CD4-positive, alpha-beta T cell treated with Interleukin-15 for 4 hours (primary cell): Measurements from ENCODE around the gene PRSS22.

Experiments
- DNase-seq: peaks from one replicate; pipeline ENCODE4 v3.0.0-alpha.2; 2020; ENCODE audit warnings: low spot score

PRSS22 gene

DNA sequence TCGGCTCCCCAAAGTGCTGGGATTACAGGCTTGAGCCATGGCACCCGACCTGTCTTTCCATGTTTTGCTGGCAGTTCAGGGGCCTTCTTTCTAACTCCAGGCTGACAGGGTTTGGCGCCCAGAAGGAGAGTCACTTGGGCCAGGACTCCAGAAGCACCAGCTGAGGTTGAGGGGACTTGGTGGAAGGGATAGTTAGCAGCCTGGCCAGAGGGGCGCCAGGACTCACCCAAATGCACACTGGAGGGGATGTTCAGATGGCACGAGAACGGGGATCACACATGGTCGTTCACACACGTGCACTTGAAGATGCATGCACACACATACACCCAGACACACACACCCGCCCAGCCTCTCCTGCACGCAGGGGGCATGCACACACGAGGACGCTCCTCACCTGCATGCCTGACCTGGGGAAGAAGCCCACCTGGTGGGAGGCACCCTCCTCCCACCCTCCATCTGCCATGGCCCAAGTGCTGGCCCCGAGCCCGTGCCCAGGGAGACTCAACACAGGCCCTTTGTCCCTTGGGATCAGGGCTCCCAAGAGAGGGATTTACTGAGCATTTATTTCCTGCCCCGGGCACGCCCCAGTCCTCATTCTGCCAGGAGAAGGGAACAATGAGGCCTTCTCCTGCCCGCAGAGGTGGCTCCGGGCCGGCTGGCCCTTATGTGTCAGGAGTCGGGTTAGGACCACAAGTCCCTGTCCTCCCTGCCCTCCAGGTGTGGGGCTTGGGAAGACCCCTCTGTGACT lies 43.2 kb downstream of the PRSS22 start:
- DNase-seq: no peak

DNA sequence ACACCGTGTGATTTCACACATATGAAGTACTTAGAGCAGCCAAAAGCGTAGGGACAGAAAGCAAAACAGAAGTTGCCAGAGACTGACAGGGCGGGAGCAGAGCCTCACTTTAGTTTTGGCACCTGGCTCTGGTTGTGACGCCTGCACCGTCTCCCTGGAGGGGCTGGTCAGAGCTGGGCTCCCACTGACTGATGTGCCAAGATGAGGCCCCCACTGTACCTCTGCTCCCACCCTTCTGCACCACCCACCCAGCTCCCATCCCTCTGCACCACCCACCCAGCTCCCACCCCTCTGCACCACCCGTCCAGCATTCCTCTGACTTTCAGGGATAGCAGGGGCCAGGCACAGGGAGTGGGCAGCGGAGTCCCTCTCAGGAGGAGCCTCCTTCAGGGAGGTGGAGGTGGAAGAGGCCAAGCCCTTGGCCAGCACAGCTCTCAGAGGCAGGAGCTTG lies 44.2 kb downstream of the PRSS22 start:
- no peak for DNase-seq

DNA sequence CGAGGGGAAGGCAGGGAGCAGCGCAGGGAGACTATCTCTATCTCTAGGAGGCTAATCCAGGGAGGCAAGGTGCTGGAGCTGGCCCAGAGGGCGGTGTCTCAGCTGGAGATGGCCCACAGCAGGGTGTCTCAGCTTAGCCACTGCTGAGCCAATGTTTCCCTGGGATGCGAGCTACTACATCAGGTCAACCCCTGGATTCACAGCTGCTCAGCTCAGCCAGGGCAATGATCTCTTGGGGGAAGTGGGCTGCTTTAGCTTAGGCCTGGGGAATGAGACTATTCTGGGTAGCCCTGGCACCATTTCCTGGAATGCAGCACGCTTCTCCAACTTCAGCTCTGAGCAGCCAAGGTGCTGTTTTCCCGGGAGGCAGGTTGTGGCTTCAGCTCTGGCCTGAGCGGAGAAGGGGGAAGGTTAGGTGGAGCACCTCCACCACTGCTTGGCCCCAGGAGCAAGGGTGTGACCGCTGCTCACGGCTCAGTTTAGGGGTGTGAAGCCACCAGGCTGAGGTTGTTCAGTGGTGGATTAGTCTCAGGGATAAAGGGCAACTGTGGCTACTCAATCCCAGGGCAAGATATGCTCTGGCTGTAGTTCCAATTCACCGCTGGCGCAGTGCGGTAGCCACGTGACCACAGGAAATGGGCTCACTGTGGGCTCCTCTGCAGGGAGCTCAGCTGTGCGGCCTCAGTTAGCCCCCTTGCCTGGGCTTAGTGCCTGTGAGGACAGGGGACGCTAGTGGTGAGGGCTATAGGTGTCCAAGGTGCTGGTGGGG lies 46.1 kb downstream of the PRSS22 start:
- no peak for DNase-seq

DNA sequence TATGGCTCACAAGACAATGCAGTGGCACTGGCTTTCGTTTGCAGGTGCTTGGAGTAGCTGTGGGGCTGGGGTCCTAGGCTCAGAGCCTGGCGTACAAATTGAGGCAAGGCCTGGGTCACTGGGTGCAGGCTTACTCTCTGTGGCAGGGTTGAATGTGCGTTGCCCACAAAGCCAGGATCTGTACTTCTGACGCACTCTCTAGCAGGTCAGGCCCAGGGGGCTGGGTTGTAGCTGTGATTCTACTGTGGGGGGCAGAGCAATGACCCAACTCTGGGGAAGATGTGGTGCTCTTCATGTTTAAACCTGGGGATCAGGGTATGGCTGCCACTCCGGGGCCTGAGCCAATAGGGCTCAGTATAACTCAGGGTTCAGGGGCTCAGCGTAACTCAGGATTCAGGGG lies 47.3 kb downstream of the PRSS22 start:
- no peak for DNase-seq

DNA sequence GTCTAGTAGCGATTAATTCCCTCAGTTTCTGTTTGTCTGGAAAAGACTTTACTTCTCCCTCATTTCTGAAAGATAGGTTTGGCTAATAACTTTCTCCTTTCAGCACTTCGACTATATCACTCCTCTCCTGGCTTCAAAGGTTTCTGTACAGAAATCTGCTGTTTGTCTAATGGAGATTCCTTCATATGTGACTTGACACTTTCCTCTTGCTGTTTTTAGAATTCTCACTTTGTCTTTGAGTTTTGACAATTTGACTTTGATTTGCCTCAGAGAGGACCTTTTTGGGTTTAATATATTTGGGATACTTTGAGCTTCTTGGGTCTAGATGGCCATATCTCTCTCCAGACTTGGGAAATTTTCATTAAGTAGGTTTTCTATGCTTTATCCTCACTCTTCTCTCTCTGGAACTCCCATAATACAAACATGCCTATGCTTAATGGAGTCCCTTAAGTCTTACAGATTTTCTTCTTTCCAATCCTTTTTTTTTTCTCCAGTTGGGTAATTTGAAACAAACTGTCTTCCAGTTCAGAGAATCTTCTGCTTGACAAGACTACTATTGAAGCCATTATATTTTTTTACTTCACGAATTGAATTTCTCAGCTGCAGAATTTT lies 48.7 kb downstream of the PRSS22 start:
- no peak for DNase-seq

DNA sequence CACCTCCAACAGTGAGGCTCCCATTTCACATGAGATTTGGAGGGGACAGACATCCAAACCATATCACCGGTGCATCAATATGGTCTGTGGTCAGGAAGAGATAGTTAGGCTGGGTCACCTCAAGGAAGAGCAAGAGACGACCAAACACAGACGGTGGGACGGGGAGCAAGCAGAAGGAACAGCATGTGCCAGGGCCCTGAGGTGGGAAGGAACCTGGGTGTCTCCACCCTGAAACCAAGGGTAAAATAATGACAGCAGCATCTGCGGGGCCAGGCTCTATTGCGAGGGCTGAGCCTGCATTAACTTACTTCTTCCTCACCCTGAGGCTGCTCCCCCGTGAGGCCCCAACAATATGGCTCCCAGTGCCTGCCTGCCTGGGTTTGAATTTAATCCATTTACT lies 49.8 kb downstream of the PRSS22 start:
- no peak for DNase-seq

DNA sequence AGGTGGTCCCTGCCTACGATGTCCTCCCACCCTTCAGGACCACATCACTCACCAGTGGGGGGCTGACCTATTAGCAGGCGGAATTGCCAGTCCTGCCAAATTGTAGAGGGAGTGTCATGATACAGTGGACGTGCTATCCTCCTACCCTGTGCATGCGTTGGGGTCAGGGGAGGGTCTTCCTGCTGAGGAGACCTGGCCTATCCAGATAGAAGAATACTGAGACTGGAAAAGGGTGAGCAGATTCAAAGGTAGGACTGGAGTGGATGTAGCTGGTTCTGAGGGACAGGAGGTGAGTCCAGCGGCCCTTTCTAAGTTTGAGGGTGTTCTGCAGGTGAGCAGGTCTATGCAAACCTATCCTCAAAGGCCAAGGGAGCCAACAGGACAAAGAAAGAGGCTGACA lies 51.7 kb downstream of the PRSS22 start:
- DNase-seq: no peak

DNA sequence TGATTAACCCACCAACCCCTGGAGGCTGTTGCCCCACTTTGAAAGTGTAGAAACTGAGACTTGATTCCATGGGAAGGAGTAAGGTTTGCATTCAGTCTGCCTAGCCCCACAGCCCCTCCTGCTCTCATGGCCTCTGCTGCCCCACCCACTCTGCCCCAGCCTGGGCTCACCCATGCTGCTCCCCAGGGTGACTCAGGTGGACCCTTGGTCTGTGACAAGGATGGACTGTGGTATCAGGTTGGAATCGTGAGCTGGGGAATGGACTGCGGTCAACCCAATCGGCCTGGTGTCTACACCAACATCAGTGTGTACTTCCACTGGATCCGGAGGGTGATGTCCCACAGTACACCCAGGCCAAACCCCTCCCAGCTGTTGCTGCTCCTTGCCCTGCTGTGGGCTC lies 53.2 kb downstream of the PRSS22 start:
- DNase-seq: no peak

DNA sequence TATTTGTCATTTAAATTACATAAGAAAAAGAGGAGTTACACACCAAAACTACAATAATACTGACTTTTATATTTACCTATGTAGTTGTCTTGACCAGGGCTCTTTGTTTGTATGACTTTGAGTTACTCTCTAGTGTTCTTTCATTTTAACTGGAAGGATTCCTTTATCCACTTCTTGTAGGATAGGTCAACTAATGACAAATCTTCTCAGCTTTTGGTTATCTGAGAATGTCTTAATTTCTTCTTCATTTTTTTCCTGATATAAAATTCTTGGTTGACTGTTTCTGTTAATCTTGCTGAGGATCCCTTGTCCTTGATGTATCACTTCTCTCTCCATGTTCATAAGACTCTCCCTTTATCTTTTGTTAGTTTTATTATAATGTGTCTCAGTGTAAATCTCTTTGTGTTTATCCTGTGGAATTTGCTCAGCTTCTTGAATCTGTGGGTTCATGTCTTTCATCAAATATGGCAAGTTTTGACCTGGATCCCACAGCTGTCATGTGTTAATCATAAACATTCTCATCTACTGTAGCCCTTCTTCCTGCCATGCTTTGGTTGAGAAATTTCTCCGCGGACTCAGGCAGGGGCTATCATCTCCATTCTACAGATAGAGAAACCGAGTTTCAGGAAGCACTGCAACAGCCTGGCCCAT lies 54.3 kb downstream of the PRSS22 start:
- no peak for DNase-seq
